HG03103 (cell line): ENCODE results near the gene UGT1A7.
A peak's percentile ranks its signal among the peaks of the same experiment; 100 is the strongest.
"Not testable (repeated sequence)": the region's sequence is repeated elsewhere in the genome, so short reads cannot be mapped to it uniquely, and the experiment has no call there.

Source experiments
- ATAC-seq: cut with Tn5 transposase; IDR thresholded peaks from one replicate; pipeline ENCODE4 v1.9.1; 2021; ENCODE audit warnings: low read depth; ENCODE audit not compliant: unreplicated experiment

The UGT1A7 gene

DNA sequence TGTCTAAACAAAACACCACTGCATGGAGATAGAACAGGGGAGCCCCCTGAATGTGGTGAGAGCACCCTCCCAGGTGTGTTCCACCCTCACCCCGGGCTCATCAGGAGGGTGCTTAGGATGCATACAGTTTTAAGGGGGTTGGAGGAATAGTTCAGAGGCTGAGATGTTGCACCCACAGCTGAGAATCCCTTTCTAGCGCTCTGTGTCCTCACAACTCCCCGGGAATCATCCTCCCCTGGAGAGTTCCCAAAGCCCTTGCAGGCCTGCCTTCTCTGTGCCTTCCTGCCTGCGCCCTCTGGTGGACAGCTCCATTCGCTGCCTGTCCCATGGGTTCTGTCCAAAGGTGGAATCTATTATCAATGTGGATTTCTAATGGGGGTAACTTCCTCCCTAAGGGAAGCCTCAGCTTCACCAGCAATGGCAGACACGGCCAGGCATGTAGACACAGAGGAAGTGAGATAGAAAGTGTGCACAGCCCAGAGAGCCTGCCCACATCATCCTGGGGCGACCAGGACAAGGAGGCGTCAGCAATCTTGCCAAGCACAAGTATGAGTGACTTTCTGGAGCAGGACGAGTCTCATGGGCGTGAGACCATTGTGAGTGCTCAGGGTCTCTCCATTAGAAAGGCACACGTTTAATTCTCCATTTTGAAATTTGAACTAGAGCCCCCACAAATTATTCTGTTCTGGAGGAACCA is 29.8 kb downstream of the UGT1A7 start:
- peak; percentile 60 for ATAC-seq

- no peak for ATAC-seq
These were observed 31.0 kb downstream of the UGT1A7 start, which contains the start of gene UGT1A5 for GRCh38 chr2:233712611-233713261. Gene UGT1A5, plus strand, starts transcription at chr2:233712907. Its CDS starts 85 bp downstream, at chr2:233712992.

DNA sequence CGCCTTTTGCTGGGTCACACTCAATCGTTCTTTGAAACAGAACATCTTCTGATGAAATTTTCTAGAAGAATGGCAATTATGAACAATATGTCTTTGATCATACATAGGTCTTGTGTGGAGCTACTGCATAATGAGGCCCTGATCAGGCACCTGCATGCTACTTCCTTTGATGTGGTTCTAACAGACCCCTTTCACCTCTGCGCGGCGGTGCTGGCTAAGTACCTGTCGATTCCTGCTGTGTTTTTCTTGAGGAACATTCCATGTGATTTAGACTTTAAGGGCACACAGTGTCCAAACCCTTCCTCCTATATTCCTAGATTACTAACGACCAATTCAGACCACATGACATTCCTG is 31.5 kb downstream of the UGT1A7 start:
- ATAC-seq: no peak

DNA sequence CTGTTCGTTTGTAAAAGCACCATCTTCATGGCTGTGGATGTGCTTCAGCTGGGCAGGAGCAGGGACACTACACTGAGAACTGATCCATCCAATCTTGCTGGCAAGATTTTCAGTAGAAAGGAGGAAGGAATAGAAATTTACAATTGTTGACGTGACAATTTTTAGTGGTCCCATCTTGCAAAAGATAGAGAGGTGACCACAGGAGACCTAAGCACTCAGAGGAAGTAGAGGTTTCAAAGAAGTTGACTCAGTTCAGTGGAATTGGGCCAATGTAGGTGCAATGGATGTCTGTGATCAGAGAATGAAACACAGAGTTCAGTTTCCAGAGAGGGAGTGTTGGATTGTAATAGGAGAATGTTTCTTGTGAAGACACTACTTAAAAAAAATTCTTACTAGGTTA is 32.4 kb downstream of the UGT1A7 start:
- ATAC-seq: no peak

GRCh38 chr2:233718552-233718951 is 36.9 kb downstream of the UGT1A7 start, which contains the start of gene UGT1A4:
Gene UGT1A4, plus strand, starts transcription at chr2:233718736. Its CDS starts 85 bp downstream, at chr2:233718821.
- no peak for ATAC-seq

- no peak for ATAC-seq
These were observed 47.1 kb downstream of the UGT1A7 start, which contains the start of gene UGT1A3 for GRCh38 chr2:233728723-233729301. Gene UGT1A3, plus strand, starts transcription at chr2:233729042. Its CDS starts 85 bp downstream, at chr2:233729127.

GRCh38 chr2:233736868-233737653 is 55.4 kb downstream of the UGT1A7 start:
- ATAC-seq: not testable (repeated sequence)

DNA sequence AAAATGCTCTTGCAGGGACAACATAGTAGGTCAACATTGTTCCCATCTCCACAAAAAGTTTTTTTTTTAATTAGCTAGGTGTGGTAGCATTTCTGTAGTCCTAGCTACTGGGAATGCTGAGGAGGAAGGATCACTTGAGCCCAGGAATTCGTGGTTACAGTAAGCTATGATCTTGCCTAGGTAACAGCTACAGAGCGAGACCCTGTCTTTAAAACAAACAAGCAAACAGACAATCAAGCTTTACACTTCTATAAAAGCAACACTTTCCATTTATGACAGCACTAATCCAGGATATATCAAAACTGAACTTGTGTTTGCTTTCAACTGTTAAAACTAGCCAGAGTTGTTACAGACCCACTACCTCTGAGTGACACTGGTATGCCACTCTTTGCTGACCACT is 59.2 kb downstream of the UGT1A7 start:
- ATAC-seq: no peak

- ATAC-seq: no peak
These were observed 62.0 kb downstream of the UGT1A7 start for GRCh38 chr2:233743464-233744259.

GRCh38 chr2:233745073-233745755 is 63.5 kb downstream of the UGT1A7 start:
- ATAC-seq: no peak

DNA sequence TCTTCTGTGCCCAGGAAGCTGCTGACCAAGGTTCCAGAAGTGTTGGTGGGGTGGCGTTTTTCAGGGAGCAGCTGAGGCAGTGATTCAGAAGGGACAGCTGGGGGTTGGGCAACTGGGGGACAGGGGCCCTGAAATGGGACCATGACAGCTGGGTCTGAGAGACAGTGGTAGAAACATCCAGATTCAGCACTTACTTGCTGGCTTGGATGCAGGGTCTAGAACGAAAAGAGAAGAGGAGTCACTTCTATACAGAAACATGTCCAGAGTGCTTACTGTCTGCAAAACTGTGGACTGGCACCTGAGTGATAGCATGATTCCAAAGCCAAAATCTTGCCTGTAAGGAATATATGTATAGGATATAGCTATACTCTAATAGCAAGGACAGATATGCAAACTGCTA is 64.1 kb downstream of the UGT1A7 start:
- not testable (repeated sequence) for ATAC-seq

- ATAC-seq: no peak
These were observed 65.0 kb downstream of the UGT1A7 start for GRCh38 chr2:233746475-233747282.

DNA sequence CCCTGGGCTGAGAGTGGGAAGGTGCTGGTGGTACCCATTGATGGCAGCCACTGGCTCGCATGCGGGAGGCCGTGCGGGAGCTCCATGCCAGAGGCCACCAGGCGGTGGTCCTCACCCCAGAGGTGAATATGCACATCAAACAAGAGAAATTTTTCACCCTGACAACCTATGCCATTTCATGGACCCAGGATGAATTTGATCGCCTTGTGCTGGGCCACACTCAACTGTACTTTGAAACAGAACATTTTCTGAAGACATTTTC is 65.5 kb downstream of the UGT1A7 start:
- ATAC-seq: no peak

DNA sequence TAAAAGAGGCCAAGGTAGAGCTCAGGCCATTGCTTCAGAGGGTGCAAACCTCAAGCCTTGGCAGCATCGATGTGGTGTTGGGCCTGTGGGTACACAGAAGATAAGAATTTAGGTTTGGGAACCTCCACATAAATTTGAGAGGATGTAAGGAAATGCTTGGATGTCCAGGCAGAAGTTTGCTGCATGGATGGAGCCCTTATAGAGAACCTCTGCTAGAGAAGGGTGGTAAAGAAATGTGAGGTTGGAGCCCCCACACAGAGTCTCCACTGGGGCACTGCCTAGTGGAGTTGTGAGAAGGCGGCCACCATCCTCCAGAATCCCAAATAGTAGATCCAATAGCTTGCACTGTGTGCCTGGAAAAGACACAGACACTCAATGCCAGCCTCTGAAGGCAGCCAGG is 69.0 kb downstream of the UGT1A7 start:
- not testable (repeated sequence) for ATAC-seq

- ATAC-seq: not testable (repeated sequence)
These were observed 69.7 kb downstream of the UGT1A7 start for GRCh38 chr2:233751212-233752009.

GRCh38 chr2:233754872-233755611 is 73.3 kb downstream of the UGT1A7 start:
- no peak for ATAC-seq

- no peak for ATAC-seq
These were observed 74.9 kb downstream of the UGT1A7 start for GRCh38 chr2:233756429-233757081.
